ENCODE data around the gene PLA2G4C. TPM values are rescaled to one million over a fixed set of nuclear protein-coding genes. Genes with fewer than 3 reads are reported as not detected.

The PLA2G4C gene
- polyA plus RNA-seq, 3 donors = 3.8 to 14.5 (median 8.5) TPM

GRCh38 chr19:48044561-48044960 lies 66.1 kb downstream of the PLA2G4C start:
- no peak overlapping the region for H3K4me3 Mint-ChIP-seq
- no peaks in the 10 kb centered on the region for H3K79me2 ChIP-seq (ENCODE audit: insufficient read depth, low read length)
- H3K27me3 Mint-ChIP-seq (ENCODE audit: low read depth in 3 of 3) = peaks cover 2 to 7% (median 5%) of the 10 kb centered on the region in 3 donors
- H3K27me3 ChIP-seq (ENCODE audit: control insufficient read depth in 2 of 2, insufficient read depth in 2 of 2, low read length in 2 of 2) = no peaks in the 10 kb centered on the region
- TF ChIP-seq CTCF (IDR thresholded peaks at IDR 0.05) = no peak
- H4K20me1 ChIP-seq (ENCODE audit: insufficient read depth, low read length) = no peaks in the 10 kb centered on the region
- H3K4me3 ChIP-seq (replicated peaks in 1 of 3; ENCODE audit: low read depth in 2 of 3, low read length in 3 of 3) = no peak overlapping the region
- H3K27ac Mint-ChIP-seq = no peak overlapping the region
- H2AFZ ChIP-seq (ENCODE audit: insufficient read depth, low read depth, low read length, poor library complexity, severe bottlenecking) = no peak overlapping the region
- WGBS (ENCODE audit: insufficient coverage) = 94% methylated on average over 2 of the region's 5 CpGs
- no peaks in the 10 kb centered on the region for H3K4me1 ChIP-seq (ENCODE audit: control insufficient read depth in 1 of 2, insufficient read depth in 2 of 2, low read length in 2 of 2)
- intact Hi-C loops (cut with micrococcal nuclease) = no loop called here
- peaks cover 0 to 4% of the 10 kb centered on the region in 2 donors for H3K9me3 ChIP-seq (replicated peaks in 1 of 2; ENCODE audit: control insufficient read depth in 1 of 2, insufficient read depth in 1 of 2, low read length in 2 of 2)
- no peak for DNase-seq
- H3K27ac ChIP-seq (ENCODE audit: low read depth in 1 of 2, low read length in 2 of 2) = no peak overlapping the region
- H3K36me3 Mint-ChIP-seq = no peaks in the 10 kb centered on the region
- no peak overlapping the region for H3K9ac ChIP-seq (ENCODE audit: insufficient read depth, low read length, poor library complexity, severe bottlenecking)
- H3K4me2 ChIP-seq (replicated peaks; ENCODE audit: extremely low read depth, low read length, poor library complexity, severe bottlenecking) = no peak overlapping the region
- H3K4me1 Mint-ChIP-seq = no peaks in the 10 kb centered on the region
- H3K9me3 Mint-ChIP-seq = peaks cover 0 to 13% (median 10%) of the 10 kb centered on the region in 7 donors
- no peaks in the 10 kb centered on the region for H3K36me3 ChIP-seq (replicated peaks in 1 of 2; ENCODE audit: control insufficient read depth in 1 of 2, insufficient read depth in 2 of 2, low read length in 2 of 2)

GRCh38 chr19:48043675-48044258 lies 66.8 kb downstream of the PLA2G4C start, which contains the start of gene CABP5:
TSS of gene CABP5 (minus strand) at chr19:48044079. CDS start at chr19:48043922, 157 bp downstream.
- Mint-ChIP-seq H3K4me1 (no peaks in the 10 kb centered on the region), H3K9me3 (peaks cover 0 to 14% (median 8%) of the 10 kb centered on the region in 7 donors), H3K36me3 (no peaks in the 10 kb centered on the region), H3K4me3 (no peak within 1 kb of the TSS), H3K27ac (no peak within 1 kb of the TSS), H3K27me3 (ENCODE audit: low read depth in 3 of 3) (peaks cover 2 to 9% (median 6%) of the 10 kb centered on the region in 3 donors)
- H3K79me2 ChIP-seq (ENCODE audit: insufficient read depth, low read length) = no peaks in the 10 kb centered on the region
- no peaks in the 10 kb centered on the region for H4K20me1 ChIP-seq (ENCODE audit: insufficient read depth, low read length)
- no peak within 1 kb of the TSS for H2AFZ ChIP-seq (ENCODE audit: insufficient read depth, low read depth, low read length, poor library complexity, severe bottlenecking)
- peaks cover 0 to 4% of the 10 kb centered on the region in 2 donors for H3K9me3 ChIP-seq (replicated peaks in 1 of 2; ENCODE audit: control insufficient read depth in 1 of 2, insufficient read depth in 1 of 2, low read length in 2 of 2)
- 49% methylated on average over 4 of the region's 10 CpGs for WGBS (ENCODE audit: insufficient coverage)
- H3K27ac ChIP-seq (ENCODE audit: low read depth in 1 of 2, low read length in 2 of 2) = no peak within 1 kb of the TSS
- TF ChIP-seq CTCF (IDR thresholded peaks at IDR 0.05) = no peak
- no peak for DNase-seq
- no peaks in the 10 kb centered on the region for H3K4me1 ChIP-seq (ENCODE audit: control insufficient read depth in 1 of 2, insufficient read depth in 2 of 2, low read length in 2 of 2)
- no peak within 1 kb of the TSS for H3K4me3 ChIP-seq (replicated peaks in 1 of 3; ENCODE audit: low read depth in 2 of 3, low read length in 3 of 3)
- intact Hi-C loops (cut with micrococcal nuclease) = no loop called here
- H3K27me3 ChIP-seq (ENCODE audit: control insufficient read depth in 2 of 2, insufficient read depth in 2 of 2, low read length in 2 of 2) = no peaks in the 10 kb centered on the region
- H3K9ac ChIP-seq (ENCODE audit: insufficient read depth, low read length, poor library complexity, severe bottlenecking) = no peak within 1 kb of the TSS
- no peak within 1 kb of the TSS for H3K4me2 ChIP-seq (replicated peaks; ENCODE audit: extremely low read depth, low read length, poor library complexity, severe bottlenecking)
- no peaks in the 10 kb centered on the region for H3K36me3 ChIP-seq (replicated peaks in 1 of 2; ENCODE audit: control insufficient read depth in 1 of 2, insufficient read depth in 2 of 2, low read length in 2 of 2)
